Skeletal muscle cell (primary cell): ENCODE data around the gene POLR1C.
"Not testable (repeated sequence)": the region's sequence is repeated elsewhere in the genome, so short reads cannot be mapped to it uniquely, and the experiment has no call there.

Source experiments
- DNase-seq: peaks from one replicate; pipeline ENCODE4 v3.0.0-alpha.2; 2010; ENCODE audit warnings: low read depth
- H3K4me3 ChIP-seq: 2 replicates; pipeline ENCODE4 v1.5.1; 2011; ENCODE audit warnings: low read depth, mild to moderate bottlenecking, control low read depth, low read length, moderate library complexity

The POLR1C gene

DNA sequence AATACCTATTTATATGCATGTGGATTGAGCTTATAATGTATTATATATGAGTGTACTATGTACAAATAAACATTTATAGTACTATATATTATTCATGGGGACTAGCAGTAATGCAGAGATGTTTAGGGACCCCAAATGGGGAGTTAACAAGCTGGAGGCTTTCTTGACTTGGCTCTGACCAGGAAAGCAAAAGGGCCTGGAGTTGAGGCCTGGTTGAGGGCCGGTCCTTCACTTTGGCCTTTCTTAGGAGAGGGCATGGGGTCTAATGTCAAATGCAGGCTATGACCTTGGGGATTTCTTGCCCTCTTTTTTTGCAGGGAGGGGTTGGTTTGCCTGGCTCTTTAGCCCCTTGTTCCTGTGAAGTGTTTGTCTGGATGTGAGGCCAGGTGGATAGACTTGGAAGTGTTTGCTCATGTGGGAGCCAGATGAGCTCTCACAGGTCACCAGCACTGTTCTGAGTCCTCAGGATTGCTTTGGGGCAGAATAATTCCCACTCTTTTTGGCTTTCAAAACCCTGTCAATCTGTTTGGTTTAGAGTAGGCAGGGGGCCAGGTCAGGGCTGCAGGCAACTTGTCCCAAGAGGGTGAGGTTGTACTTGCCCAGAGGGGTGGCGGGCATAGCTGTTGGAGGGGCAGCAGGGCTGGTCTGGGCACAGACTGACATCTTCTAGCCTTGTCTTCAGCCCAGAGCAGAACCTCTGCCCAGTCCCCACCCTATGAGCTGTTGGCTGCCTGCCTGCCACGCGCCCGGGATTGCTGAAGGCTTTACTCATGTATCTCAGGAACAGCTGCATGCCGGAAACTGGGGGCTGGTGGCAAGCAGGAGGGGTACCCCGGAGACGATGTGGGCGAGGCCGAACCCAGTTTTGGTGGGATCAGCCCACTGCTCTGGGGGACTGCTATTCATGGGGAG is 24.9 kb upstream of the POLR1C start:
- peak; percentile 42 for DNase-seq
- no peak overlapping the region for H3K4me3 ChIP-seq

DNA sequence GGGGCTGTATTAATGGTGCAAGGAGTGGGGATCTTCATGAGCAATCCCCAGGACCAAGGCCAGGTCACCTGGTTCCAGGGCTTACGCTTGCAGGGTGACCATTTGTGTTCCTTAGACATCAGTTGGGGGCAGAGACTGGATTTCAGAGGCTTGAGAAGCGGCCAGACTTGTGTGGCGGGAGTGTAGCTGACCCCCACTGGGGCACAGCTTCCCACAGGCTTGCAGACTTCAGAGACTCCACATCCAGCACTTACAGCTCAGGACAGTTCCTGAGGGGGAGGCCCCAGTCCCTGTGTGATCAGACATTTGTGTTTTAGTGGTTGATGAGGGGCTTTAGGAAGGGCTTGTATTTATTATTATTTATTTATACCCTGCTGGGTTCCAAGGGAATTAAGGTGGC is 24.2 kb upstream of the POLR1C start:
- H3K4me3 ChIP-seq, result no peak overlapping the region
- peak; percentile 27 for DNase-seq

DNA sequence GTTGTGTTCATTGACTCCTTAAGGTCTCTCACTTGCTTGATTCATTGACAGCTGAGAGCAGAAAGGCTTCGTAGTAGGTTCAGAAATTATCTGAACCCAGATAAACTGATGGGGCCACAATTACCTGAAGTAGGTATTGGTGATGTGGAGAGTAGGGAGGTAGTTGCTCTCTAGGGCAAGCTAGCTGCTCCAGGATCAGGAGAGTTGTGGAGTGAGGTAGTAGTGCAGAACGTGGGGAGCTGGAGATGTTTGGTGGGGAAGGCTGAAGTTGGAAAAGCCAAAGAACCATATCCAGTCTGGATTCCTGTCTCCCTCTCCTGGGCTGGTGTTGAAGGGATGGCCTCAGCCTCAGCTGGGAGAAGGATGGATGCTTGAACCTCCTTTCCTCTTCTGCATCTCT is 23.7 kb upstream of the POLR1C start:
- H3K4me3 ChIP-seq, result no peak overlapping the region
- no peak for DNase-seq

DNA sequence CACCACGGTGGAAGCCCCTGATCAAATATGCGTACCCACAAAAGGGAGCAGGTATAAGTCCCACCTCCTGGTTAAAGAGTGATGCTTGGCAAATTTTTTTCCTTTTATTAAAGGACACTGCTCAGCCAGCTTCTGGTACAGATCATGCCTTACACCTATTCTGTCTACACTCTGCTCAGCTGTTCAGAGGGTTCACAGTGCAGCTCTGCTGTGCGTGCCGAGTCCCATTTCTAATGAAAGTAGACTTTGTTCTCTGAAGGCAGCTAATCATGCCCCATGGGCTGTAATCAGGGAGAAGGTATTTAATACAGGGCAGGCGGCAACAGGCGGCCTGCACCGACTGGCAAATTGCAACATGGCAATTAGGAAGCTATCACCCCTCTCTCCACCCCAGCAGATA is 23.1 kb upstream of the POLR1C start:
- DNase-seq, result no peak
- H3K4me3 ChIP-seq, result no peak overlapping the region

- no peak overlapping the region for H3K4me3 ChIP-seq
- DNase-seq, result no peak
Measured at GRCh38 chr6:43494321-43494720, 22.6 kb upstream of the POLR1C start.

GRCh38 chr6:43494766-43495165 is 22.1 kb upstream of the POLR1C start:
- H3K4me3 ChIP-seq, result no peak overlapping the region
- no peak for DNase-seq

- DNase-seq, result no peak
- no peak overlapping the region for H3K4me3 ChIP-seq
Measured at GRCh38 chr6:43495409-43495941, 21.4 kb upstream of the POLR1C start.

GRCh38 chr6:43496370-43497128 is 20.3 kb upstream of the POLR1C start:
- DNase-seq, result no peak
- H3K4me3 ChIP-seq, result no peak overlapping the region

- DNase-seq, result no peak
- H3K4me3 ChIP-seq, result no peak overlapping the region
Measured at GRCh38 chr6:43497129-43497396, 19.8 kb upstream of the POLR1C start.

DNA sequence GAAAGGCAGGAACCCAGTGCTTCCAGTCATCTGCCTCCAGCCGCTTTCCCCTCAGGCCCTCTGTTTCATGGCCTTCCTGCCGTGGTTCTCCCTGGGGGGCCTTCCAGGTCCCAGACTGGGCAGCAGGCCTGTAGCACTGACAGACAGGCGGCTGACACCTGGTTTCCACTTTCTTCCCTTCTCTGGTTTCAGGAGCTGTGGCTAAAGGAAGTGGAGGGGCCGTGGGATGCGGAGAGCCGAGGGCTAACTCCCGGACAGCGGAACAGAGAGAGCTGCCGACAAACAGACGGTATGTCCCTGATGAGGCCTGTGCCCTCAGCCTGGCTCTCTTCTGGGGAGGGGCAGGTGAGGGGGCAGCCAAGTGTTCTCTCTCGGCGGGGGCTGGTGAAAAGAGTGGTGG is 19.2 kb upstream of the POLR1C start:
- no peak for DNase-seq
- no peak overlapping the region for H3K4me3 ChIP-seq

DNA sequence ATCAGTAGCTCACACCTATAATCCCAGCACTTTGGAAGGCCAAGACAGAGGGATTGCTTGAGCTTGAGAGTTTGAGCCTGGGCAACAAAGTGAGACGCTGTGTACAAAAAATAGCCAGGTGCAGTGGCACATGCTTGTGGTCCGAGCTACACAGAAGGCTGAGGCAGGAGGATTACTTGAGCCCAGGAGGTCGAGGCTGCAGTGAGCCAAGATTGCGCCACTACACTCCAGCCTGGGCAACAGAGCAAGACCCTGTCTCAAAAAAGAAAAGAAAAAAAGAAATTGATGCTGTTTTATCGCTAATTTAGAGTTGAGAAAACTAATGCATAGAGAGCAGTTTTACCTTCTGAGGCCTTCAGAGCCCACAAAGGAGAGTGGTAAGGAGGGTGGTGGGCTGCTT is 18.6 kb upstream of the POLR1C start:
- DNase-seq, H3K4me3 ChIP-seq: not testable (repeated sequence)

- DNase-seq, result no peak
- no peak overlapping the region for H3K4me3 ChIP-seq
Measured at GRCh38 chr6:43499028-43499815, 17.7 kb upstream of the POLR1C start.

- no peak overlapping the region for H3K4me3 ChIP-seq
- DNase-seq, result no peak
Measured at GRCh38 chr6:43500921-43501320, 16.0 kb upstream of the POLR1C start.

DNA sequence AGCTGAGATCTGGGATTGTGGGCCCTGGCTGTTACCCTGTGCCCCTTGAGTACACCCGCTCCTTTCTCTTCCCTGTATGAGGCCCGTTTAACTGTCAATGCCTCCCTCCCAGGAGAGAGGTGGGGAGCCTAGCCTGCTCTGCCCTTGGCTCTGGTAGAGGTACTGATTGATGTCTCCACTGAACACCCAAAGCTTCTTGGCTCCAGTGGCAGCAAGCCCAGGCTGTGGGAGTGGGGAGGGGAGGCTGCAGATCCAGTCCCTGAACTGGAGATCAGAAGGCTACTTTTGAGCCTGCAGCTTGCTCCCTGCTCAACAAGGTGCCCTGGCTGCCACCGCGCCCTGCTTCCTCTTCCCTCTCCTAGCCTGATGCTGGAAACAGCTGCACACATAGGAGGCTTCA is 14.2 kb upstream of the POLR1C start:
- no peak for DNase-seq

DNA sequence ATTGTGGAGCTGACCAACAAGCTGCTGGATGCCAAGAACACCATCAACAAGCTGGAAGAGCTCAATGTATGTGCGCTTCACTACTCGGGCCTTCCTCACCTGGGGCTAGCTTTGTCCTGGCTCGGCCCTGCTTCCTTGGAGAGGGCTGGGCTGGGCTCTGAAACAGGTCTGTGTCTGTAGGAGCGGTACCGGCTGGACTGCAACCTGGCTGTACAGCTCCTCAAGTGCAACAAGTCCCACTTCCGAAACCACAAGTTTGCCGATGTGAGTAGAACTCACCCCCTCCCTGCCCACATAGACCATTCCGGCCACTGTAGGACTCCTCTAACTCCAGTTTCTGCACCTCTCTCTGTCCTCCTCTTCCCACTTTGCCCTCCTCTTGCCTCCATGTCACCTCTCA is 13.4 kb upstream of the POLR1C start:
- H3K4me3 ChIP-seq, result no peak overlapping the region
- no peak for DNase-seq

More for the DNA sequence above, 14.2 kb upstream of the POLR1C start:
- H3K4me3 ChIP-seq, result no peak overlapping the region

DNA sequence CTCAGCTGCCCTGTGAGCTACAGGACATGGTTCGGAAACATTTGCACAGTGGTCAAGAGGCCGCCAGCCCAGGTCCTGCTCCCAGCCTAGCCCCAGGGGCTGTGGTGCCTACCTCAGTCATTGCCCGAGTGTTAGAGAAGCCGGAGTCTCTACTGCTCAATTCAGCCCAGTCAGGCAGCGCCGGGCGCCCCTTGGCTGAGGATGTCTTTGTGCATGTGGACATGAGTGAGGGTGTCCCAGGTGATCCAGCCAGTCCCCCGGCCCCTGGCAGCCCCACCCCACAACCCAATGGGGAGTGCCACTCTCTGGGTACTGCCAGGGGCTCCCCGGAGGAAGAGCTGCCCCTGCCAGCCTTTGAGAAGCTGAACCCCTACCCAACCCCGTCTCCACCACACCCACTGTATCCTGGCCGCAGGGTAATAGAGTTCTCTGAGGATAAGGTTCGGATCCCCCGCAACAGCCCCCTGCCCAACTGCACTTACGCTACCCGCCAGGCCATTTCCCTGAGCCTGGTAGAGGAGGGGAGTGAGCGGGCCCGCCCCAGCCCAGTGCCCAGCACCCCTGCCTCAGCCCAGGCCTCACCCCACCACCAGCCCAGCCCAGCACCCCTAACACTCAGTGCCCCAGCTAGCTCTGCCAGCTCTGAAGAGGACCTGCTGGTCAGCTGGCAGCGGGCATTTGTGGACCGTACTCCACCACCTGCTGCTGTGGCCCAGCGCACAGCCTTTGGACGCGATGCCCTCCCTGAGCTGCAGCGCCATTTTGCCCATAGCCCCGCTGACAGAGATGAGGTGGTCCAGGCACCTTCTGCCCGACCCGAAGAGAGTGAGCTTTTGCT is 11.9 kb upstream of the POLR1C start:
- H3K4me3 ChIP-seq, result no peak overlapping the region
- no peak for DNase-seq

DNA sequence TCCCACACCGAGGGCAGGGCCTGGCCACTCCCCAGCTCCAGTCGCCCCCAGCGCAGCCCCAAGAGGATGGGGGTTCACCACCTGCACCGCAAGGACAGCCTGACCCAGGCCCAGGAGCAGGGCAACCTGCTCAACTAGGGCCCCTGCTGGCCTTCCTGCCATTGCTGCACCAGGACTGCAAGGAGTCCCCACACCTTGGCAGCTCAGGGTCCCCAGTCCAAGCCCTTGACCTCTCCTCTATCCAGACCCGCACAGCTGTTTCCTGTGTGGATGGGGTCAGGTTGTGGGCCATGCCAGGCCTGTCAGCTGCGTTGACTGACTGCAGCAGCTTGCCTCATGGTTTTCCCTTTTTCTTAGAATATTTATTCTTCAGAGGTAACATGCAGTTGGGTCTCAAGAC is 11.2 kb upstream of the POLR1C start:
- H3K4me3 ChIP-seq, result no peak overlapping the region
- no peak for DNase-seq

DNA sequence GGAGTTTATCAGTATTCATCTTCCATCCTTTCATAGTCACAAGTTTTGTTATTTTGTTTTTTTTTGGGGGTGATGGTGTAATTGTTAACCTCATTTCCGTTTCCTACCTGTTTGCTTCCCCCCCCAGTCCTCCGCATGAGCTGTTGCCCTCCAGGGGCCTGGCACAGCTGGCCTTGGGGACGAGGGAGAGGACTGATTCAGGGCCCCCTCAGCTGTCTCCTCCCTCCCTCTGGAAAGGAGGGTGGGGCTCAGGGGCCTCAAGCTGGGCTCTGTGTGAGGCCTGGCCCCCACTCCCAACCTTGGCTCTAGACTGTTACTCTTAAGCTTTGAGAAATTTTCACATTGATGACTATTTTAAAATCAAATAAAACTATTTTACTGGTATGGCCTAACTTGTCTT is 10.7 kb upstream of the POLR1C start:
- no peak overlapping the region for H3K4me3 ChIP-seq
- no peak for DNase-seq
